ENCODE measurements around the gene CROCC2.

The CROCC2 gene

DNA sequence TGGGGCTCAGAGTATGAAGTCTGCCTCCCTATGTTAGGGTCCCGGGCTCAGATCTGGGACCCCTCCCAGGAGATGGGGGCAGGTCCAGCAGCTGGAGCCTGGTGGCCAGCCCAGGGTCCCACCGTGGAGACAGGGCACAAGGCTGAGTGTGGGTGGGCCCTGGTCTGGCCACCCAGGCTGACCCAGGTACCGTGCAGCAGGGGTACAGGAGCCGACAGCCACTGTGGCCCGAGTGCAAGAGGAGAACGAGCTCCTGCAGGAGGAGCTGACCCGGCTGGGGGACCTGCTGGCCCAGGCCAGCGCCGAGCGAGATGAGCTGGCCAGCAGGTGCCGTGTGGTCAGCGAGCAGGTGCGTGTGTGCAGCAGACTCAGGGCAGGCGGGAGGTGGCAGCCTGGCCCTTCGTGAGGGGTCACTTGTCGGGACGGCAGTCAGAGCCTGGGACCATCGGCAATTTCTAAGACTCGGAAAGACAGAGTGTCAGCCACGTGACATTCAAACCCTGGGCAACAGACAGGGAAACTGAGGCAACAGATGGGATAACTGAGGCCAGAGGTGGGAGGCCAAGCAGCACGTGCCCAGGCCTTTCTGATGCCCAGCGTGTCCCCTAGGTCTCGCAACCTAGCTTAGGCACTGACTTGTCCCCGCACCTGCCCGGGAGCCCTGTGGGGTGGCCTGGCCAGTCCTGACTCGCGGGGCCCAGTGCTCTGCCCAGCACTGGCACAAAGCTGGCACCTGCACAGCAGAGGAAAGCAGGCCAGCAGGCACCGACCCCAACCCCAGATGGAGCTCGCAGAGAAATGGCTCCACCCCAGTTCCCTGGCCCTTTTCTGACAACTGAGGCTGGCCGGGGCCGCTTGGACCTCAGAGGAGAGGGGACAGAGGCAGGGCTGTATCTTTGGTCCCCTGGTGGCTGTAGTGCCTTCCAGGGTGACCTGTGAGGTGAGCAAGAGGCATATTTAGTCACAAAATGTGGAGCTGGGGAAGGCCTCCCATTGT lies 13.9 kb downstream of the CROCC2 start:
- no peak for DNase-seq (ENCODE audit: insufficient read length, low spot score)
- no peak for FAIRE-seq

DNA sequence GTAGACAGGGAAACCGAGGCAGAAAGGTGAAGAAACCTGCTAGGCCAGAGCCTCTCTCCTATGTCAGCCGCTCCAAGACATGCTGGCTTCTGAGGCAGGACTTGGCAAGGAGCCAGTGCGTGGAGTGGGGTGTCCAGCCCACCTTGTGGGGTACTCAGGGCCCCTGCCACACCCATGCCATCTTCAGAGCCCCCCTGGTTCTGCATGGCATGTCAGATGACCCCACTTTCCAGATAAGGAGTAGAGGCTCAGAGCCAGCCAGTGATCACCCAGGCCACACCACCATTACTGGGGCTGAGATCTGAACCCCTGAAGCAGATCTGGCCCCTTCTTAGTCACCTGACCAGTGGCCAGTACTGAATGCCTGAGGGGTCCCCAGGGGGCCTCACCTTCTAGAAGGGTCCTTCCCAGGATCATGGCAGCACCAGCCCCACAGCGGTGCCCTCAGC lies 14.7 kb downstream of the CROCC2 start:
- DNase-seq (ENCODE audit: insufficient read length, low spot score) (no peak), FAIRE-seq (no peak)

DNA sequence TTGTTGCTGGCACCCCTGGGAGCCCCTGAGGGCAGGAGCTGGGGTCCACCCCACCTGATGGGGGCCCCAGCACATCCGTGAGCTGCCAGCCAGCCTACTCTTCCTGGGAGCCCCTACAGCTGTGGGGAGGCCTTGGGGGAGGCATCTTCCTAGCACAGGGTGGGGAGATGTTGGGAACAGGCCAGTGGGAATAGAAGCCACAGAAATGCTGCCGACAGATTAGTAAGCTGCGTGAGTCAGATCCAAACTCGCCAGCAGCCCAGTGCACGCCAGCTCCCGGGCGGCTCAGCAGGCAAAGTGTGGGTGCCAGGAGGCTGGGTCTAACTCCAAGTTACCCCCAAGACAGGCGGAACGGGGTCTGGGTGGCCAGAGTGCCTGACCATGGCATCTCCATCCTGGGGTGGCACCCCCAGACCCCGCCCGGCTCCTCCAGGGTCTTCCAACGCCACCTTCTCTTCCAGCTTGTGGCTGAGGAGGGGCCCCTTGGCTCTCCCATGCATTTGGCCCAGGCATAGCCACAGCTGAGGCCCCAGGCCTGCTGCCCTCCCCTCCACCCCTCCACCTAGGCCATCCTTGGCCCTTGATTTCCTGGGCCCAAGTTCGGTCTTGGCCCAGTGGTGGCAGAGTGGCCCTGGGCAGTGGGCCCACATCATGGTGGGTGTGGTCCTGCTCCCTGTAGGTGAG lies 15.3 kb downstream of the CROCC2 start:
- DNase-seq (ENCODE audit: insufficient read length, low spot score), result no peak
- FAIRE-seq, result no peak

DNA sequence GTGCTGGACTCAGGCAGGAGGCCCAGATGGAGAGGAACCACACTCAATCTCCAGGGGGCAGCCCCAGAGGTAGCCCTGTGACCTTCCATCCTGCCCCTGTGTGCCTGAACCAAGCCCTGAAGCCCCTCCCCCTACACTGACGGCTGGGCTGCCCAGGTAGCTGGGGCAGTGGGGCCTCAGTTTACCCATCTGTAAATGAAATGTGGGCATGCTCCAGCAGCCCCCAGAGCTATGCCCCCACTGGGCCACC lies 15.8 kb downstream of the CROCC2 start:
- FAIRE-seq, result no peak

DNA sequence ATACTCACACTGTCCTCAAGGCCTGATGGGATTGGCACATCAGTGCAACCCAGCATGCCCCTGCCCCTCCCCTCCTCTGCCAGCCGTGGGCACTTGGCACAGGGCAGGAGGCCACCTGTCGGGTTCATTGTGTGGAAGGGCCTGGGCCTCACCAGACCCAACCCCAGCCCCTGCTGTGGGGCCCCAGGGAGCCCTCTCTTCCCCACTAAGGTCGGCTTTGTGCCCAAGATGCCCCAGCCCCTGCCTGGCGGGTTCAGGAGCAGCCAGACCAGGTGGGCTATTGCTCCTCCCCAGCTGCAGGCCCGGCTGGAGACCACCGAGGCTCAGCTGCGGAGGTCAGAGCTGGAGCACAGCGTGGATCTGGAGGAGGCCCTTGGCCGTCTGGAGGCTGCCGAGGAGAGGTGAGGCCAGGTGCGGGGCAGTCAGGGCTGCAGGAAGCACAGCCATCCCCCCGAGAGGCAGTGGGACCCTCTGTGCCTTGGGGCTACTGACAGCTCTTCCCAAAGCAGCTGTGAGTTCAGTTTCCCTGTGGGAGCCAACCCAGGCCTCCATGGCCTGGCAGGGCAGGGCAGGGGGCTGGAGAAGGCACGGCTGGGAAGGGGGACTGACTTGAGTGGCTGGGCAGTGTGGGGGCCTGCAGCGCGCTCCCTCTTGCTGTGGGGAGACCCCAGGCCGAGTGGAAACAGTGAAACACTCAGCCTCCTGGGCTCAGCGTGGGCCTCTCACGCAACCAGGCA lies 16.3 kb downstream of the CROCC2 start:
- FAIRE-seq, result no peak
- no peak for DNase-seq (ENCODE audit: insufficient read length, low spot score)

More for the DNA sequence above, 15.8 kb downstream of the CROCC2 start:
- DNase-seq (ENCODE audit: insufficient read length, low spot score), result no peak

DNA sequence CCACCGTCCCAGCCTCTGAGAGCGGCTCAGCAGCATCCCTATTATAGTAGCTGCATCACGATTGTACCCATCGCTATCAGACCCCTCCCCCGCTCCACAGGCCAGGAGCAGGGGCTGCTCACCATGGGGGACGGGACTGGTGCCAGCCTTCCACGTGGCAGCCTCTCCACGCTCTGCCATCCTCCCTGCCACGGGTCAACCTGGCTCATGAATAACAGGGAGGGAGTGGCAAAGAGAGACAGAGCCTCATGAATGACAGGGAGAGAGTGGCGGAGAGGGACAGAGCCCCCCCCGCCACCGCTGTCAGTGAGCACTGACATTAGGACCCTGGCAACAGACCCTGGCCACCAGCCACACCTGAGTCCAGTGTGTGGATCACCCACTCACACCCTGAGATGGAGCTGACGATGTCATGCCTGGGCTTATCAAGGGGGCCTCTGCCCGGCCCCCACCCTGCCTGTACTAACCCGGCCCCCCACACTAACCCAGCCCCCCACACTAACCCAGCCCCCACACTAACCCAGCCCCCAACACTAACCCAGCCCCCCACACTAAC lies 16.9 kb downstream of the CROCC2 start:
- no peak for DNase-seq (ENCODE audit: insufficient read length, low spot score)
- FAIRE-seq, result no peak

DNA sequence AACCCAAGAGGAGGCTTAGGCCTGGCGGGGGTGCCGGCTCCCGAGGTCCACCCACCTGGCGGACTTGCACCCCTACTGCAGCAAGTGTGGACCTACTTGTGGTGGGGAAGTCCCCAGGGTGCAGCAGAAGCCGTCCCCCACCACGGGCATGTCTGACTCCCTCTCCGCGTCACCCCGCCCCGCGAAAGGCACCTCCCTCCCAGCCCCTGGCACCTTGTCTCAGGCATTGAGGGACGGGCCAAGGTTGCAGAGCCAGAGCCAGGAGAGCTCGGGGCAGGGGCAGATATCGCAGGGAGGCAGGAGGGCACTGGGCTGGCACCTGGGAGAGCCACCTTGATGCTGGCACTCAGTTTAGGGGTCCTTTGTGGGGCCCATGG lies 19.0 kb downstream of the CROCC2 start:
- FAIRE-seq, result no peak
- DNase-seq (ENCODE audit: insufficient read length, low spot score), result no peak

DNA sequence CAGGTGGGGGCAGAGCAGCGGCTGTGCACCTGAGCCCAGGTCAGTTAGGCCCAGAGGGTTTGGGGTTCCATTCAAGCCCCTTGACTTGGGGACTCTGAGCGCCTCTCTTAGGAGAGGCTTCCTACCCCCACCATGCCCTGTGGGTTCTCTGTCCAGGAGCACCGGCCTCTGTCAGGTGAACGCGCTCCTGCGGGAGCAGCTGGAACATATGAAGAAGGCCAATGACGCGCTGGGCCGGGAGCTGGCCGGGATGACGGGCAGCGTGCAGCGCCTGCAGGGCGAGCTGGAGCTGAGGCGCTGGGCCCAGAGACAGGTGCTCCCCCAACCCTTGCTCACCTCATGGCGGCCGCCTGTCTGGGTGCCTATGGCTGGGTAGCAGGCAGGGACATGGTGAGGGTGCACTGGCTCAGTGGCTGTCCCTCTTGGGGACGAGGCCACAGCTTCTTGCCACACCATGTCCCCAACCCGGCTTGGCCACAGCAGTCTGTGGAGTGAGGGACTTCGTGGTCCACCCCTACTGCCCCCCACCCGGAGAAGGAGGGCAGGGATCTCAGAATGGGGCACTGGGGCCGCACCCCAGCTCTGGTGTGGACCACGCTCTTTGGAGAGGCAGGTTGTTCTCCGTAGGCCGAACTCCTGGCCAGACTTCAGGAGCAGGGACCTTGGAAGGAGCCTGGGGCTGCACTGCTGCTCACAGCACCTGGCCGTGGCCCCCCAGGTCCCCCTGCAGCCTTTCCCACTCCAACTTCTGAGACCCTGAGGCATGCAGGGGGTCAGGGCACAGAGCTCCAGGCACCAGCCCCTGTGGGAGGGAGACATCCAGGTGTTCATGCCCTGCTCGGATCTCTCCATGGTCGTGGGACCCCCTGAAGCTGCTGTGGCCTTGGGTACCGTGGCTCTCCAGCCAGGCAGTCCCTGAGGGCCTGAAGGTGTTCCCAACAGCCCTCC lies 19.7 kb downstream of the CROCC2 start:
- no peak for FAIRE-seq
- DNase-seq (ENCODE audit: insufficient read length, low spot score), result no peak

DNA sequence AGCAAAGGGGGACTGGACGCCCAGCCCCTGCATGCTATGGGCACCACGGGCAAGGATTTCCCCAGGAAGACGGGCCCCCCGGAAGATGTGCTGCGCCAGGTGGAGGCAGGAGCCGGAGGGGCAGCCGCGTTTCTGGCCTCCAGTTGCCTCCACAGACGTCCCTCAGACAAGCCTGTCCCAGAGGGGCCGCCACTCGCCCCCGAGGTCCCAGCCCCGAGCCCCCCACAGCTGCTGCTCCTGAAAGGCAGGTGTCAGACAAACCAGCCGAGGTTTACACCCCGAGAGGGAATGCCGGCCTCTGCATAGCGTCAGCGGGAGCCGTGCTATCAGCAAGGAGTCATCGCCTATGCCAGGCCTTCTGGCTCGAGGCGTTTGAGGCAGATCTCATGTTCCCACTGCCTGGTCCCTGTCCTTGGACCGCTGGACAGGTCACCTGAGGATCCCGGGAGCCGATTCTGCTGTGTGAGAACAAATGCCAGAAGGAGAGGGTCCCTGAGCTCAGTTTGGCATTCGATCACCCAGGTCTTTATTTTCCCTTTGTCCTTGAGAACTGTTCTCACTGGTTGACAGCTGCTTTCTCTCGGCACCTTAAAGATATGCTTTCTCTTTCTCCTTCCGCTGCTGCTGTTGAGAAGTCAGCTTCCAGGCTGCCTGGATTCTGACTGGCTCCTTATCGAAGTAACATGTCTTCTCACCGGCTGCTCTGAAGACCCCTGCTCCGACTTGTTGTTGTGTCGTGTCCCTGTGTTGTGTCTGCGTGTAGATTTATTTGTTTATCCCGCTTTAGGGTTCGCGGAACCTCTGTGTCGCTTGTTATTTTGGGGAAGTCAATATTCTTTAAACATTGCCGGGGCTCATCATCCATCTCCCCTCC lies 20.6 kb downstream of the CROCC2 start:
- FAIRE-seq (no peak), DNase-seq (ENCODE audit: insufficient read length, low spot score) (no peak)

DNA sequence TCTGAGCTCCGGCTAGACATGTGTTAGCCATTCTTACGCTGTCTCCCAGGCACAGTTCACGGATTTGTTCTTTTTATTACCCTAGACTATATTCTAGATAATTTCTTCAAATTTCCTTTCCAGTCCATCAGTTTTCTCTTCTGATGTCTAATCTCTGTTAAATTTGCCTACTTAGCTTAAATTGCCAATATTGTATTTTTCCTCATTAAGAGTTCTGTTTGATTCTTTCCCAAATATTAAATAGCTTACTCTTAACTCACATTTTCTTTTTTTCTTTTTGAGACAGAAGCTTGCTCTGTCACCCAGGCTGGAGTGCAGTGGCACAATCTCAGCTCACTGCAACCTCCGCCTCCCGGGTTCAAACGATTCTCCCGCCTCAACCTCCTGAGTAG lies 21.2 kb downstream of the CROCC2 start:
- DNase-seq (ENCODE audit: insufficient read length, low spot score) (no peak), FAIRE-seq (no peak)

DNA sequence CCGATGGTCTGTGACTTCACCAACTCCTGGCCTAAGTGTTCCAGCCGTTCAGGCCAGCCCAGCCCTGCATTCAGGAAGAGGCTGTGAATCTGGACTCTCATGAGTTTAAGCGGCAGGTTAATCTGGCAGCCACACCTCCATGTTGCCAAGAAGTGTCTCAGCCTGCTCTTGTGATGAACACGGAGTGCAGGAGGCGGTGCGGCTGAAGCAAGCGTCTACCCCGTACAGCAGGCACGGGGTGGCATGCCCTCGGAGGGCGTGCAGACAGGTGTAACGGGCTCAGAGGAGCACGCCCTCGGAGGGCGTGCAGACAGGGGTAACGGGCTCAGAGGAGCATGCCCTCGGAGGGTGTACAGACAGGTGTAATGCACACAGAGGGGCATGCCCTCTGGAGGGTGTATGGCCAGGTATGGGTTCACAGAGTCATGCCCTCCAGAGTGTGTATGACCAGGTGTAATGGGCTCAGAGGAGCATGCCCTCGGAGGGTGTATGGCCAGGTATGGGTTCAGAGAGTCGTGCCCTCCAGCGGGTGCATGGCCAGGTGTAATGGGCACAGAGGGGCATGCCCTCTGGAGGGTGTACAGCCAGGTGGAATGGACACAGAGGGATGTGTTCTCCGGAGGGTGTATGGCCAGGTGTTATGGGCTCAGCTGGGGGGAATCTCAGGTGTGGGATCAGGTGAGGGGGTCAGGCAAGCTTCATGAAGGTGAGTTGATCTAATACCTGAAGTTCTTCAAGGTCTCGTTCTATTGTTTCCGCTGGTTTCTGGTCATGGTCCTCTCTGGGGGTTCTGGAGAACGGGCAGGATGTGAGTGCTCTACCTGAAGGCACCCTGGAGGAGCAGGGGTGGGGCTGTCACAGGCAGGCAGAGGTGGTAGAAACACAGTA lies 22.6 kb downstream of the CROCC2 start:
- DNase-seq (ENCODE audit: insufficient read length, low spot score) (no peak), FAIRE-seq (no peak)

DNA sequence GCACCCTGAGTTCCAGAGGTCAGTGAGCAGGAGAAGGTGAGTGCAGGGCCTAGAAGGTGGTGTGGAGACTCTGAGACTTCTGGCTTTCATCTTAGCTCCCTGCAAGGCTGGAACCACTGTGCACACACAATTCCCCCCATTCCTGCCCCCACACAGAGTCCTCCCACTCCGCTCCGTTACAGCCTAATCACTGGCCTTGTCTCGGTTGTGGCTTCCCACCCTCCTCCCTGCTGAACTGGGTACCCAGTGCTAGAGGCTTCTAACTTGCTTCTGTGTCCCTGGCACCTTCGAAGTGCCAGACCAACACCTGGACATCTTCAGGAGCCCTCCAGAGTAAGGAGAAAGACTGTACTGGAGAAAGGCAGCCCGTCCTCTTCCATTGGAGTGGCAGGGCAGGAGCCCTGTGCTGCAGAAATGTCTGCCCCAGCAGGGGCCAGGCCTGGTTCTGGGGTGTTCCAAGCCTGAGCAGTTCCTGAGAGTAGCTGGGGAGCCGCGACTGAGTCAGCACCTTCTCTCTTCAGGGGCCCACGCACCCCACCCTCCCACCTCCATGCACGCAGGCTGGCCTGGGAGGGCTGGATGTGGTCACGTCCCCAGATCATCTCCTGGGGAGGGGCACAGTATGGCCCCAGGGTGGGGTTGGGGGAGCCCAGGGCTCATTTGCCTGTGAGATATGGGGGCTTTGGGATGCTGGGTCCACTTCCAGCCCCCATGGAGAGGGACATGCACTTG lies 23.4 kb downstream of the CROCC2 start:
- no peak for DNase-seq (ENCODE audit: insufficient read length, low spot score)
- no peak for FAIRE-seq

DNA sequence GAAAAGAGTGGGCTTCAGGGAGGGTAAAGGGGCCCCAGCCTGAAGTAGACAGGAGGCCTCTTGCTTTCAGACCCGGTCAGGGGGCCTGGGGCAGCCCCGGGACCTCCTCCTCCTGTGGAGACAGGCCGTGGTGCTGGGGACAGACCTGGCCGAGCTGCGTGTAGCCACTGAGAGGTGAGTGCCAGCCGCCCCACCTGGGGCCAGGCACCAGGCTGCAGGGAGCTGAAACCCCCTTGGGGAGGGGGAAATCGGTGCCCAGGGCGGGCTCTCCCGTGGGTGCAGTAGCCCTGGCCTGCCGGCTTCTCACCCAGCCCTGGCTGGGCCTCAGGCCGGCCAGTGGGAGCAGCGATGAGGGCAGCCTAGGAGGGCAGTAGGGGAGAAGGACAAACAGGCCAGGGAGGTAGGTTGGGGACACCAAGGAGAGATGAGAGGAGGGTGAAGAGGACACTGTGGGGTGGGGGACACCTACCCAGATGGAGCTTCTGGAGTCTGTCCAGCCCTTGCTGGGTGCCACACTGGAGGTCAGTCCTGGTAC lies 24.0 kb downstream of the CROCC2 start:
- no peak for FAIRE-seq
- no peak for DNase-seq (ENCODE audit: insufficient read length, low spot score)

DNA sequence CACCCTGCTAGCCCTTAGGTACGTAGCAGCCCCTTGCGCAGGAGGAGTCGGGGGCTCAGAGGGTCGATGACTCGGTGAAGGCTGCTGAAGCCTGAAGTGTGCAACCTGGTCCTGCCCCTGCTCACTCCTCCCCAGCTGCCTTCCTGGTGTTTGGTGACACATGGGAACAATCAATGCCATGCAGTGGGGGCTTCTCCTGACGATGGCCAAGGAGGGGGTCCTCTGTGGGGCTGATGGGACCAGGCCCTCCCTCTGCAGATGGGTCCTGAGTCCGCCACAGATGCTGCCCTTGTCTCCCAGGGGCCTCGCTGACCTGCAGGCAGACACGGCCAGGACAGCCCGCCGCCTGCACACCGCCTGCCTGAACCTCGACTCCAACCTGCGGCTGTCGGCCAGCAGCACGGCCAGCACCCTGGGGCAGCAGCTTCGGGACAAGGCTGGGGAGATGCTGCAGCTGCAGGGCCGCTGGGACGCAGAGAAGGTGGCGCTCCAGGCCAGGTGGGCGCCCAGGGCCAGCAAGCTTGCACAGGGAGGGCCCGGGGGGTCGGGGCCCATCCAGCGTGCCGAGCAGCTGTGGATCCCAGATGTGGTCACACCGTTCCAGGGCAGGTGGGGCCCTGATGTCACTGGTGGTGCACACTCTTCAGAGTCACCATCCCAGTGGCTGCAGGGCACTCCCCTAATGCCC lies 24.6 kb downstream of the CROCC2 start:
- FAIRE-seq (no peak), DNase-seq (ENCODE audit: insufficient read length, low spot score) (no peak)

DNA sequence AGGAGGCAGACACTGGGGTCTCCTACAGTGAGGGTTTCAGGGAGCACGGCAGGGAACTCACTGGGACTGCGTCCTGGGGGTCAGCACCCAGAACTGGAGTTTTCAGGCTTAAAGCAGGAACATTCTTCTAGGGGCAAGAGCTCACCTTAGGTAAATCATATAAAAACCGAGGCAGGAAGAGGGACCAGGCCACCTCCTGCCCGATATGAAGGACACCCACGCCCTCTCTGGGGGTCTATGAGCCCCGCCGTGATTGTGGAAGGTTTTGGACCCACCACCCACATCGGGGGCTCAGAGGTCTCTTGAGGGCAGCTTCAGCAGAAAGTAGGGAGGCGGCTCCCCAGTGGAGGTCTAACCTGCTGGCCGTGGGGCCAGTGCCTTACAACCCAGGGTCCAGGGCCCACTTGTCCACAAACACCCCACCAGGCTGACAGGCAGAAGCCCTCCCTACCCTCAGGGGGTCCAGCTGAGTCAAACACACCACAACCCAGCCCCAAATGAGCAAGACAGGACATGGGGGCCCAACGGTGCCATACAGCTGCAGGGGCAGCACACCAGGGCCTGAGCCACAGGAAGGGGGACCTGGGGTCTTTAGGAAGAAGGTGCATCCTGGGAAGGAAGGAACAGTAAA lies 25.3 kb downstream of the CROCC2 start:
- FAIRE-seq (no peak), DNase-seq (ENCODE audit: insufficient read length, low spot score) (no peak)

DNA sequence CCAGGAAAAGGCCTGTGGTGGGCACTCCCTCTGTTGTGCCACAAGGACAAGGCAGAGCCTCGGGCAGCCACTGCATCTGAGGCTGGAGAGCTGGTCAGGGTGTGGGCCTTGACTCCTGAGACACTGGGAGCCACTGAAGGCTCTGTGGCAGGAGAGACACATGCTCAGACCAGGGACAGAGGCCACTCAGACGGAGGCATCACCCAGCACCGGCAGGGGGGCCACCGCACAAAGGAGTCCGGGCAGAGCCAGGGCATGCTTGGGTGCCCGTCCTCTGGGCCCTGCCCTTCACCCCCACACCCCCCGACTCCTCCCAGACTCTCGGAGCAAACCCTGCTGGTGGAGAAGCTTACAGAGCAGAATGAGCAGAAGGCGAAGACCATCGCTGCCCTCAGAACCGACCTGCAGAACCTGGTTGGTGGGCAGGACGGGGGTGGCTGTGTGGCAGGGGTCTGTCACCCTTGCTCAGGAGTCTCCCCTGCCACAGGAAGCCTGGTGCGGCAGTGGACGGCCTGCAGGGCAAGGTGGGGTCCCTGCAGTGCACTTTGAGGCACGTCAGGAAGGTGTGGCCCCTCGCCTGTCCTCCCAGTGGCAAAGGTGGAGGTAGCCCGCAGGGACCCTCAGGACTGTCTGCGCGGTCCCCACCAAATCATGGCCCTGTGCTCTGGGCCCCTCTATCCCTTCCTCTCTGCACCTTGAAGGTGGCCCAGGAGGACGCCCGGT lies 26.0 kb downstream of the CROCC2 start:
- DNase-seq (ENCODE audit: insufficient read length, low spot score) (no peak), FAIRE-seq (no peak)

All from GM19239 (cell line).